ENCODE results near the gene LRRC27.
A peak's percentile ranks its signal among the peaks of the same experiment; 100 is the strongest.

The LRRC27 gene

DNA sequence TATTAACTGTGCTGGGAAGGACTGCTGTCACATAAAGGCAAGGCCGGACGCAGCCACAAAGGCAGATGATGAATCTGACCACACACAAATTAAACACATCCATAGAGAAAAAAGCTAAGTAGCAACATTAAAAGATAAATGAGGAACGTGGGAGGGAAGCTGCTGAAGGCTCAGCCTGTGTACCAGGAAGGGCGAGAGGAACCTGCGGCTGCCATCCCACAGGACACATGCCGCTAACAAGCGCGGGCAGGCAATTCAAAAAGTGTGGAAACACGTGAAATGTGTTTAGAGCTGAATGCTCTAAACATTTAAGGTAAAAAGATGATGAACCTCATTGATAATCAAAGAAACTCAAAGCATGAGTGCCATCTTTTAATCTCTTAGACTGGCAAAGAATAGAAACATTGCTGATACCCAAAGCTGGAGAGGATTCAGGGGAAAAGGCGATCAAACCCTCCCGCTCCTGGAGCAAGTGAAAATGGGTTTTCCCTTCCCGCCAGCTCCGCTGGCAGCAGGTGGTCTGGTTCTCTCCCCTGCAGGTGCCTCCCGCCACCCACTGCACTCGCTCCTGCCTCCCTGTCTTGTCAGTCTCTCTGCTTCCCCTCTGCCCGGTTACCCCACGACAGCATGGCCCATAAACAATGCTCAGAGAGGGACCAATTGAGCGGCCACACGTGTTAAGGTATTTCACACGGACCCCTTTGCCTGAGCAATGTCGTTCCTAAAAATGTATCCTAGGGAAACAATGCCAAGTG is 28.5 kb upstream of the LRRC27 start:
- H3K4me3 ChIP-seq (ENCODE audit: low read depth in 1 of 2, low read length in 2 of 2) = no peak overlapping the region
- H3K27ac ChIP-seq (ENCODE audit: low read depth, low read length) = no peak overlapping the region
- no peak overlapping the region for H3K9ac ChIP-seq (ENCODE audit: low read length)
- peaks cover 4% of the 10 kb centered on the region for H3K4me1 ChIP-seq (ENCODE audit: insufficient read depth, low read length)
- H3K36me3 ChIP-seq (ENCODE audit: insufficient read depth, low read length) = no peaks in the 10 kb centered on the region
- no peaks in the 10 kb centered on the region for H3K9me3 ChIP-seq (ENCODE audit: low read length)
- peaks cover 0 to 6% of the 10 kb centered on the region in 2 donors for H3K27me3 ChIP-seq (ENCODE audit: control insufficient read depth in 1 of 2, insufficient read depth in 2 of 2, low read length in 2 of 2)

GRCh38 chr10:132304756-132305509 is 27.1 kb upstream of the LRRC27 start:
- Histone ChIP-seq H3K4me3 (ENCODE audit: low read depth in 1 of 2, low read length in 2 of 2) (no peak overlapping the region), H3K9me3 (ENCODE audit: low read length) (no peaks in the 10 kb centered on the region), H3K36me3 (ENCODE audit: insufficient read depth, low read length) (no peaks in the 10 kb centered on the region), H3K27me3 (ENCODE audit: control insufficient read depth in 1 of 2, insufficient read depth in 2 of 2, low read length in 2 of 2) (peaks cover 0 to 6% of the 10 kb centered on the region in 2 donors), H3K4me1 (ENCODE audit: insufficient read depth, low read length) (peaks cover 4% of the 10 kb centered on the region), H3K27ac (ENCODE audit: low read depth, low read length) (no peak overlapping the region), H3K9ac (ENCODE audit: low read length) (no peak overlapping the region)

DNA sequence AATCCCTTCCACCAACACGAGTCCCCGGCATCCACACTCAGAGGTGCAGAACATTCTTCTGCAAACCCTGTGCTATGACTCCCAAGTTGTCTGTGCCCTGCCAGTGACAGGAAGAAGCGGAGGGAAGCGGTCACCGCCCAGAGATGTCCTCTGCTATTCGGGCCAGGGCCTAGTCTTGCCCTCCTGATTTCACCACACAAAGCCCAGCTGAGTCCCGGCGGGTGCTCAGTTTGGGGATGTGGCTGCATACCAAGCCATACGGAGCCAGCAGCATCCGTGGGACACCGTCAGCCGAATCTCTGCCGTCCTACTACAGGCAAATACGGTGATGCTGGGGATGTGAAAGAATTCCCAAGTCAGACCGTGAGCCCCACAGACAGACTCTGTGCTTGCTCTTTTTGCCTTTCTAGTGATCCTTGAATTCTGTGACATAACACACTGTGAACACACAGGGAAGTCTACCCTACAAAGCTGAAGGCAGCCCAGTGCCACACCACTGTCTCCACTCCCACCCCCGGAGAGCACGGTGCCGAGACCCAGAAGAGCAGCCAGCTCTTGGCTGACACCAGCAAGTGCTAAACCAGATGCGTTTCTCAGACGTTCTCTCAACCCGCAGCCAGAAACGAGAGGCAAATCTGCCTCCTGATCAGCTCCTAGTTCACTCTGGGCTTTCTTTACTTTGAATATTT is 26.2 kb upstream of the LRRC27 start:
- peaks cover 4% of the 10 kb centered on the region for H3K4me1 ChIP-seq (ENCODE audit: insufficient read depth, low read length)
- H3K9ac ChIP-seq (ENCODE audit: low read length) = no peak overlapping the region
- no peaks in the 10 kb centered on the region for H3K9me3 ChIP-seq (ENCODE audit: low read length)
- no peaks in the 10 kb centered on the region for H3K36me3 ChIP-seq (ENCODE audit: insufficient read depth, low read length)
- H3K4me3 ChIP-seq (ENCODE audit: low read depth in 1 of 2, low read length in 2 of 2) = no peak overlapping the region
- no peak overlapping the region for H3K27ac ChIP-seq (ENCODE audit: low read depth, low read length)
- peaks cover 0 to 6% of the 10 kb centered on the region in 2 donors for H3K27me3 ChIP-seq (ENCODE audit: control insufficient read depth in 1 of 2, insufficient read depth in 2 of 2, low read length in 2 of 2)

DNA sequence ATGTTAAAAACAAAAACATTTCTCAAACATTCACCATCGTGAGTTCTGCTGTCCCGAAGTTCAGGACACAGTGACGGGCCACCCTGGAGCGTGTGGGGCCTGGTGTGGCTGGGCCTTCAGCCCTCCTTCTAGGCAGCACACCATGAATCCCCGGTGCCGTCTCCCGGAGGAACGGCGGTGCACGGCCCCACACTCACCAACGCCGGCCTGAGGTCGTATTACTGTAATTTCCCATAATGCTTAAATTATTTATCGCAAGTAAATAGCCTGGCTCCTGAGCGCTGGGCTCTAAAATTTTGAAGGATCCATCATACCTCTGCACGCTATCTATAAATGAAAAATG is 25.7 kb upstream of the LRRC27 start:
- Histone ChIP-seq H3K27ac (ENCODE audit: low read depth, low read length) (no peak overlapping the region), H3K4me3 (ENCODE audit: low read depth in 1 of 2, low read length in 2 of 2) (peak overlapping the region in 1 of 2 donors; percentile 35), H3K27me3 (ENCODE audit: control insufficient read depth in 1 of 2, insufficient read depth in 2 of 2, low read length in 2 of 2) (peaks cover 0 to 6% of the 10 kb centered on the region in 2 donors), H3K36me3 (ENCODE audit: insufficient read depth, low read length) (no peaks in the 10 kb centered on the region), H3K4me1 (ENCODE audit: insufficient read depth, low read length) (peaks cover 4% of the 10 kb centered on the region), H3K9ac (ENCODE audit: low read length) (no peak overlapping the region), H3K9me3 (ENCODE audit: low read length) (no peaks in the 10 kb centered on the region)

- H3K36me3 ChIP-seq (ENCODE audit: insufficient read depth, low read length) = no peaks in the 10 kb centered on the region
- H3K27me3 ChIP-seq (ENCODE audit: control insufficient read depth in 1 of 2, insufficient read depth in 2 of 2, low read length in 2 of 2) = peaks cover 0 to 6% of the 10 kb centered on the region in 2 donors
- H3K4me1 ChIP-seq (ENCODE audit: insufficient read depth, low read length) = peaks cover 4% of the 10 kb centered on the region
- H3K9me3 ChIP-seq (ENCODE audit: low read length) = no peaks in the 10 kb centered on the region
- peak overlapping the region; percentile 44 for H3K27ac ChIP-seq (ENCODE audit: low read depth, low read length)
- peak overlapping the region; percentile 35 to 71 for H3K4me3 ChIP-seq (ENCODE audit: low read depth in 1 of 2, low read length in 2 of 2)
- H3K9ac ChIP-seq (ENCODE audit: low read length) = no peak overlapping the region
Observed at GRCh38 chr10:132306864-132307751, 24.9 kb upstream of the LRRC27 start.

- H3K36me3 ChIP-seq (ENCODE audit: insufficient read depth, low read length) = no peaks in the 10 kb centered on the region
- peaks cover 4% of the 10 kb centered on the region for H3K4me1 ChIP-seq (ENCODE audit: insufficient read depth, low read length)
- H3K27ac ChIP-seq (ENCODE audit: low read depth, low read length) = peak within 1 kb of the TSS; percentile 52
- no peaks in the 10 kb centered on the region for H3K9me3 ChIP-seq (ENCODE audit: low read length)
- H3K9ac ChIP-seq (ENCODE audit: low read length) = no peak within 1 kb of the TSS
- H3K4me3 ChIP-seq (ENCODE audit: low read depth in 1 of 2, low read length in 2 of 2) = peak within 1 kb of the TSS; percentile 52 to 77
- peaks cover 0 to 6% of the 10 kb centered on the region in 2 donors for H3K27me3 ChIP-seq (ENCODE audit: control insufficient read depth in 1 of 2, insufficient read depth in 2 of 2, low read length in 2 of 2)
Observed at GRCh38 chr10:132307823-132308586, 24.0 kb upstream of the LRRC27 start, which contains the start of gene STK32C. STK32C (minus strand) TSS chr10:132307950; CDS start chr10:132307833, 117 bp downstream.

DNA sequence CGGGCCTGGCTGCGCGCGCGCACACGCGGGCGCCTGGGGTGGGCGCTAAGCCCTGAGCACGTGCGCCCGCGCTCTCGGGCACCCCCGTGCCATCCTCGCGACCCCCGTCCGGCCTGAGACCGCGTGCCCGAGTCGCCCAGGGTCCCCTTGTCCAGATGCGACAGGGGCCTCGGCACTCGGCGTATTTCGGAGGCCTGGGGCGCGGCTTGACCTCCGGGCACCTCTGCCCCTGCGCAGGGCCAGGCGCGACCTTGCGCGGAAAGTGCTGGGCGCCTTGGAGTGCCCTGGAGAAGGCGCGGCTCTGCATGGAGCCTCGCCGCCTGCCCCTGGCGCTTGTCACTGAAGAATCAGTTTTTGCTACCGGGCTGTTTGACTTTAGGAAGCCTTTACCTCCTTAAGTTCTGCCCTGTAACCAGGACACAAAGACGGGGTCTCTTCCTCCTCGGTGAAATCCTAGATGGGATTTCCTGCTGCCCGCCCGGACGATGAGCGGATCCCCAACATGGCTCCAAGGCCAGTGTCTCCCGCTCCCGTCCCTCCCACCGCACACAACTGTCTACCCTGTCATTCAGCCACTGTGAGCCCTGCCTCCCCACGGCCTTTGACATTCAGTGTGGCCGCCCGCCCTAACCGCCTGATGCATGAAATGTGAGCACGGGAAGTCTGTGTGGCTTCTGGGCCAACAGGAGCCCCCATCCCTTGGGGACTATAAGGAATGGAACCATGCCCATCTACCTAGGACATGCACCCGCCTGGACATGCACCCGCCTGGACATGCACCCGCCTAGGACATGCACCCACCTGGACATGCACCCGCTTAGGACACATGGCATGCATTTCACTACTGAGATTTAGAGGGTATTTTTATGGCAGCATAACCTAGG is 23.2 kb upstream of the LRRC27 start:
- H3K9ac ChIP-seq (ENCODE audit: low read length) = no peak overlapping the region
- H3K9me3 ChIP-seq (ENCODE audit: low read length) = no peaks in the 10 kb centered on the region
- H3K36me3 ChIP-seq (ENCODE audit: insufficient read depth, low read length) = no peaks in the 10 kb centered on the region
- no peak overlapping the region for H3K27ac ChIP-seq (ENCODE audit: low read depth, low read length)
- peaks cover 0 to 6% of the 10 kb centered on the region in 2 donors for H3K27me3 ChIP-seq (ENCODE audit: control insufficient read depth in 1 of 2, insufficient read depth in 2 of 2, low read length in 2 of 2)
- peak overlapping the region; percentile 52 to 77 for H3K4me3 ChIP-seq (ENCODE audit: low read depth in 1 of 2, low read length in 2 of 2)
- H3K4me1 ChIP-seq (ENCODE audit: insufficient read depth, low read length) = peaks cover 4% of the 10 kb centered on the region

- Histone ChIP-seq H3K4me3 (ENCODE audit: low read depth in 1 of 2, low read length in 2 of 2) (no peak overlapping the region), H3K9ac (ENCODE audit: low read length) (no peak overlapping the region), H3K4me1 (ENCODE audit: insufficient read depth, low read length) (peaks cover 4% of the 10 kb centered on the region), H3K9me3 (ENCODE audit: low read length) (no peaks in the 10 kb centered on the region), H3K27me3 (ENCODE audit: control insufficient read depth in 1 of 2, insufficient read depth in 2 of 2, low read length in 2 of 2) (peaks cover 0 to 6% of the 10 kb centered on the region in 2 donors), H3K36me3 (ENCODE audit: insufficient read depth, low read length) (no peaks in the 10 kb centered on the region), H3K27ac (ENCODE audit: low read depth, low read length) (no peak overlapping the region)
Observed at GRCh38 chr10:132309471-132309865, 22.5 kb upstream of the LRRC27 start.

DNA sequence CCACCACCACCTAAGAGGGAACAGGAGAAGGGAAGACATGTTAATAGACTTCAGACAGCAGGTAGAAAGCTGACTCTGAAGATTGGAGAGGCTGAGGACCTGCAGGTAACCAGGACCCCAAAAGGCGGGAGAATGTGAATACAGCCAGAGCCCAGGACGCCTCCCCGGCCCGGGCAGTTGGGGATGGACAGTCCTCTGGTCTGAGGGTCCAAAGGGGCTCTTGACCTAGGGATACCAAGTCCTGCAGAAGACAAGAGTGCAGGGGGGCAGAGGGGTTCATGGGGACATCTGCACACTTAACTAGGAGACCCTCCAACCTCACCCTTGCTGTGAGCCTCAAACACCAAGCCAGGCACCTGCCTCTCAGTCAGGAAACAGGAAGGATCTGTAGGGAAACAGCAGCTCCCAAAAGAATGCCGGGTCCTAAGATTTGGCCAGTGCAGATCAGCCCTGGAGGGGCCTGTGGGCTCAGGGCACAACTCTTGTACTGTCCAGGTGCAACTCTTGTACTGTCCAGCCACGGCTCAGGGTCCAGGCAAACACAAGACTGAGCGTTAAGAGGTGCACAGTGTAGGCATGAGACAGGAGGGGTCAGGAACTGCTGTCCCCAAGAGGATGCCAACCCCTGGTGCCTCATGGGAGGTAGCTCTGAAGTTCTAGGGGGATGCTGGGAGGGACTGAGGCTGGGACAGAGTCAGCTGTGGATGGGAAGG is 22.0 kb upstream of the LRRC27 start:
- Histone ChIP-seq H3K27me3 (ENCODE audit: control insufficient read depth in 1 of 2, insufficient read depth in 2 of 2, low read length in 2 of 2) (peaks cover 0 to 6% of the 10 kb centered on the region in 2 donors), H3K4me1 (ENCODE audit: insufficient read depth, low read length) (peaks cover 4% of the 10 kb centered on the region), H3K9me3 (ENCODE audit: low read length) (no peaks in the 10 kb centered on the region), H3K27ac (ENCODE audit: low read depth, low read length) (no peak overlapping the region), H3K4me3 (ENCODE audit: low read depth in 1 of 2, low read length in 2 of 2) (no peak overlapping the region), H3K9ac (ENCODE audit: low read length) (no peak overlapping the region), H3K36me3 (ENCODE audit: insufficient read depth, low read length) (no peaks in the 10 kb centered on the region)

Measured in muscle layer of colon (tissue), 2 donors.